ENCODE data around the gene SLC6A17.

DNA sequence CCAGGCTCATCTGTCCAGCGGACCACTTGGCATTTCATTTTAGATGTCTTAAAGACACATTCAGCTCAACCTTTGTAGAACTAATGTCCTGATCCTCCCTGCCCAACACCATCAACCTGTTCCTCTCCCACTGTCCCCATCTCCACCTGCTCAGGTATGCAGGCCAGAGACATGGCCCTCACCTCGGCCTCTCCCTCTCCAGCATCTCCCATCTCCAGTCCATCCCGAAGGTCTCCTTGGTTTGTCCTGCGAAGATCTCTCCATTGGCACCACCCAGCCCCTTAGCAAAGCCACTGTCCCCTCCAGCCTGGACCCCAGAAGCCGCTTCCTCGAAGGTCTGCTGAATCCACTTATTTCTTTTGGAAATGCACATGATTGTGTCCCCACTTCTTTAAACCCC lies 38.9 kb downstream of the SLC6A17 start:
- TF ChIP-seq, protein P1, sequence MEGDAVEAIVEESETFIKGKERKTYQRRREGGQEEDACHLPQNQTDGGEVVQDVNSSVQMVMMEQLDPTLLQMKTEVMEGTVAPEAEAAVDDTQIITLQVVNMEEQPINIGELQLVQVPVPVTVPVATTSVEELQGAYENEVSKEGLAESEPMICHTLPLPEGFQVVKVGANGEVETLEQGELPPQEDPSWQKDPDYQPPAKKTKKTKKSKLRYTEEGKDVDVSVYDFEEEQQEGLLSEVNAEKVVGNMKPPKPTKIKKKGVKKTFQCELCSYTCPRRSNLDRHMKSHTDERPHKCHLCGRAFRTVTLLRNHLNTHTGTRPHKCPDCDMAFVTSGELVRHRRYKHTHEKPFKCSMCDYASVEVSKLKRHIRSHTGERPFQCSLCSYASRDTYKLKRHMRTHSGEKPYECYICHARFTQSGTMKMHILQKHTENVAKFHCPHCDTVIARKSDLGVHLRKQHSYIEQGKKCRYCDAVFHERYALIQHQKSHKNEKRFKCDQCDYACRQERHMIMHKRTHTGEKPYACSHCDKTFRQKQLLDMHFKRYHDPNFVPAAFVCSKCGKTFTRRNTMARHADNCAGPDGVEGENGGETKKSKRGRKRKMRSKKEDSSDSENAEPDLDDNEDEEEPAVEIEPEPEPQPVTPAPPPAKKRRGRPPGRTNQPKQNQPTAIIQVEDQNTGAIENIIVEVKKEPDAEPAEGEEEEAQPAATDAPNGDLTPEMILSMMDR (IDR thresholded peaks at IDR 0.05; ENCODE audit: low read depth, low read length) = no peak
- no peak for TF ChIP-seq EZH2phosphoT487 (IDR thresholded peaks at IDR 0.05; ENCODE audit: low read depth)
